Cerebellar cortex (tissue), 1 donor: ENCODE results near the gene VMA21.

Source experiments
- DNase-seq: peaks from one replicate; pipeline ENCODE4 v3.0.0-alpha.2; 2015; ENCODE audit warnings: low spot score

VMA21 gene, protein sequence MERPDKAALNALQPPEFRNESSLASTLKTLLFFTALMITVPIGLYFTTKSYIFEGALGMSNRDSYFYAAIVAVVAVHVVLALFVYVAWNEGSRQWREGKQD

DNA sequence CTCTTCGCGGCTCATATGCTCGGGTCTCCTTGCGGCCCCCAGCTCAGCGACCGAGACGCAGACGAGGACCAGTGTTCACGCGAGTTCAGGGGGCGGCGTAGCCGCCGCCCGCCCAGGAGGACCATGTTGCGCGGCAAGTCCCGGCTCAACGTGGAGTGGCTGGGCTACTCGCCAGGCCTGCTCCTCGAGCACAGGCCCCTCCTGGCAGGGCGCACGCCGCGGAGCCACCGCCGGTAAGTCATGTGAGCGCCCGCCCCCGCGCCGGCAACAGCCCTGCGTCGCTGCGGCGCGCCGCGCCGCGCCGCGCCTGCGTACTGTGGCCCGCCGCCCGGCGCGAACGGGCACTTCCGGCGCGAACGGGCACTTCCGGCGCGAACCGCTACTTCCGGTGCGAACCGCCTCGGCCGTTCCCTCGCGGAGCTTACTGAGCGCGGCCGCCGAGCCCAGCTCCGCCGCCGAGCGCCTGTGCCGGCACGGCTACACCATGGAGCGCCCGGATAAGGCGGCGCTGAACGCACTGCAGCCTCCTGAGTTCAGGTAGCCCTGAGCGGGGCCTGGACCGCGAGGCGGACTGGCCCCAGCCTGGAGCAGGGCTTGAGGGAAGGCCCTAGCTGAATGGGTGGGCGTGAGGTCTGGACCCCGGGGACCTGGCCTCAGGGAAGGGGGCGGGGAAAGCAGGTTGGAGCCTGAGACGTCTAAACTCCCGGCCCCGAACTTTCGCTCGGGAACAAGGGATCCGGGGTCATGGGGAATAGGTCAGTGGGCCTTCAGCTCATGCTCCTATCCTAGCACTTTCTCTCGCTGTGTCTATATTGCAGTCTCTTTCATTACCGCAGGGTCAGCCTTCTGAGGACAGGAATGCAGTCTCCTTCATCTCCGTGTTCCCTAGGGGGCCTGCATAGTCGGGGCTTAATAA lies at the start of gene VMA21:
Gene VMA21, plus strand, starts transcription at position 382 of the 916 bp plus-strand sequence. Its CDS starts 103 bp downstream, at position 485.
- DNase-seq = peak; percentile 72

DNA sequence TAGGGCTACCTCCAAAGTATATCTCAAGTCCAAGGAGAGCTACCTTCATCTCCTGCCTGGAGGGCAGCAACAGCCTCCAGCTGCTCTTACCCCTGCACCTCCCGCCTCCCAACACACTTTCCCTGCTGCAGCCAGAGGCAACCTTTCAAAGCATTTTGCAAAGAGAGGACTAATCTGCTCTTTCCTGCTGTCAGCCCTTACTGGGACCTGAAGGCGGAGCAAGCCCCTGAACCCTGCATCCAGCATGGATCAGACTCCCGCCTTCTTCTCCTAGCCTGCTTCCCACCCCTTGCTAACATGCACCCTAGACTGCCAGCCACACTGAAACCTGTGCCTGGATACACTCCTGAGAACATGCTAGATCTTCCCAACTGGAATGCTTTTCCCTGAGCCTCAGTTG lies 37.7 kb upstream of the VMA21 start:
- no peak for DNase-seq

DNA sequence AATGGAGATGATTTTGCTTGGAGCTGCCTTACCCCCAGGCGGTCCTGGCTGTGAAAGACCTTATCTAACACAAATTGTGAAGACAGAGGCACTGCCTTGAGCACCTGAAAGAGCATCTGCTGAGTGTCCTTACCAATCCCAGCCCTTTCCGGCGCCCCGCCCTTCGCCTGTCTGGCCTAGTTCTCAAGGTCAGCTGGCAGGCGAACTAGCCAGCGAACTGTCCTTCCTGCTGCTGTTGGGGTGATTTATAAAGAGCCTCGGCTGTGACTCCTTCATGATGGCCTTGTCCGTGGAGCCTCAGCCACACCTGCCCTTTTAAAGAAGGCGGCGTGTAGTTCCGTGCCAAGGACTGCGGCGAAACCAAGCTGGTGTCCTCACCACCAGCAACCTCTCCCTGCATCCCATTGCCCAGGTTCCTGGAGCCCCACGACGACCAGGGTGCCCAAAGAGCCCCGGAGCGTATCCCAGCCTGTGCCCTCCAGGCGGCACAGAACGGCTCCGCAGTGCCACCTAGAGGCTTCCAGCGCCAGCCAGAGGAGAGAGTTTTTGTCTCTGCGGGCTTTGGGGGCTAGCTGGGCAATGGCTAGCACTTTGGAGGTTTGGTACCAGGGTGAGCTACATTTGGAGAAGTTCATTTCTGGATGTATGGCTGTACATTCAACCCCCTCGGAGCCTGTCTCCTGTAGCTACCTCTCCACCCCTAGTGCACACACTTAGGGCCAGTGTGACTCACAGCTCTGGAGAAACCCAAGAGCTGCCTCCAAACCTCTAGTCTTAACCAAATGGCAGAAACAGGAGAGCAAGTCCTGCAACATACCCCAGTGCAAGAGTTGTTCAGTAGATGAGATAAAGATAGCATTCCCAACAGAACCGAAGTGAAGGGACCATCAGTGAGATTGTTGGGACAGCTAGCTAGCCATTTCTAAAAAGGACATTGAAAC lies 36.8 kb upstream of the VMA21 start:
- peak; percentile 0 for DNase-seq

DNA sequence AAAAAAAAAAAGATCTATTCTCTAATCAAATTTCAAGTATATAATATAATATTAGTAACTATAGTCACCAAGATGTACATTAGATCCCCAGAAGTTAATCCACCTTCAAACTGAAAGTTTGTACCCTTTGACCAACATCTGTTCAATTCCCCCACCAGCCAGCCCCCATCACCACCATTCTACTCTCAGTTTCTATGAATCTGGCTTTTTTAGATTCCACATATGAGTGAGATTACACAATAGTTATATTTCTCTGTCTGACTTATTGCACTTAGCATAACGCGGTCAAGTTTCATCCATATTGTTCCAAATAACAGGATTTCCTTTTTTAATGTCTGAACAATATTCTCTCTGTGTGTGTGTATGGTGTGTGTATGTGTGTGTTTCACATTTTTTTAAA lies 33.7 kb upstream of the VMA21 start:
- no peak for DNase-seq

DNA sequence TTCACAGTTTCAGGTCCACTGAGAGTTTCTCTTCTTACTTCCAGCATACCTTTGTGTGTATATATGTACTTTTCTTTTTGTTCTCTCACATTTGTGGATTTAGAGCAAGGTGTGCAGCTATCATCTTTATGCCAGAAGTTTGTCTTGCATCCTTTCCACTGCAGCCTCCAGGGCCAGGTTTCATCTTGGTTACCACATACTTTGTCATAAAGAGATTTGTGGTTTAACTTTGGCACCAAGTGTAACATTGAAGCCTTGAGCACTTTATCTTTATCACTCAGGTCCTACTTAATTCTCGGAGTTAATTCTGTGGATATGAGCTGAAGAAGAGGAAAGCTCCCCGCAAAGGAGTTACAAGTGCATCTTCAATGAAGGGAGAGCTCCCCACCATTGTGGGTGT lies 31.4 kb upstream of the VMA21 start:
- DNase-seq = no peak

DNA sequence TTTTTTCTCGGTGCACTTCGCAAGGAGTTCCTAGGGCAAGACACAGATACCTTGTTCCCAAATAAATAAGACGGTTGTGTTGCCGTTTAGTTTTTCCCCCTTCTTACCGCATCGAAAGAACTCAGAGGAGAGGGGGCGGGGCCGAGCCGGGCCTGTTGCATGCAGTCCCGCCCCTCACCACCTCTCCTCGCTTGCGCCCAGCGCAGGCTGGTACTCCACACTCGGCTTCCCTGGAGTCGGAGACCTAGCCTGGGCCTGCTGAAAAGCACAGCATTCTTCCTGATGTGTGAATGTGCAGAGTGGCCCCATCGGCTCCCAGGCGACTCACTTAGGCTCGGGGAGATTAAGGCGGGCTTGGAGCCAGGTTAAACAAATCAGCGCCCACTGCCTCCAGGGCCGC lies 26.1 kb upstream of the VMA21 start:
- DNase-seq = no peak

DNA sequence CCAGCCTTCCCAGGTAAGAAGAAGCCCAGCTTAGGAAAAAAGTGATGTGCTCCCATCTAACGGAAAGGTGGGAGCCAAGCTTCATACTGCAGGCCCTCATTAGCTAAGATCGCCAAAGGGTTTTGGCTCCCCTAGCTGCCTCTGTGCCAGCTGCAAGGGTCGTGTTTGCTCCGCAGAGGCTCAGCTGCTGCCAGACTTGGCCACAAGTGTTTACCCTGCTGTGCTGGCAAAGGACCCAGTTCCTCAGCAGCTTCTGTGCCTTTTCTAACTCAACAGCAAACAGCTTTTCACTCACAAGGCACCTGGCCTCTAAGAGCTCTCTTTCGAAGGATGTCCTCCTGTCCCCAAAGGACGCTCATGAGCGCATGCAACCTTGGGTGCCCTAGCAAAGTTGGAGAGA lies 12.2 kb upstream of the VMA21 start:
- DNase-seq = no peak

DNA sequence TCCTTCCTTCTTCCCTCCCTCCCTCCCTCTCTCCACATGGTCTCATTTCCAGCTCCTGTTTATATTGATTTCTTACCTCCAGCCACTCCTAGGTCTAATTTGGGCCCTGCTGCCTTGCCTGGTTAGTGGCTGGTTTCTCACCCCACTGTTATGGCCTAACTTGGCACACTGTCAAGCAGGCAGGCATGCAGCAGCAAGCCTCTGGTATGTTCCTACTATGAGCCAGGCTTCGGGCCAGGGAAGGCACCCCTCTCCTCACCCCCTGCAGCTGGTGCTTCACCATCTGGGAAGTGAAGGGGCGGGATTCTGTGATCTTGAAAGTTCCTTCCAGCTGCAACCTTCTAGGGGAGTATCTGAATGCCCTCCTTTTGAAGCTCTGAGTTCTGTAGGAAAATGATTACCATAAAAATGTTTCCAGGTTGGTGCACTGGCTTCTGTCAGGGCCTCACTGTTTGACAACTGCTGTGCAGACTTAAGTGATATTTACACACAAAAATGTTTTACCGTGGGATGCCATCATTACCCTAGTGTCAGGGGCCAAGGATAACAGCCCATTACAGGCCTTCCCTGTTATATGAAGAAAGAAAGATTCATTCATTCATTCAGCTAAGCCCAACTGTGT lies 10.1 kb upstream of the VMA21 start:
- DNase-seq = no peak

DNA sequence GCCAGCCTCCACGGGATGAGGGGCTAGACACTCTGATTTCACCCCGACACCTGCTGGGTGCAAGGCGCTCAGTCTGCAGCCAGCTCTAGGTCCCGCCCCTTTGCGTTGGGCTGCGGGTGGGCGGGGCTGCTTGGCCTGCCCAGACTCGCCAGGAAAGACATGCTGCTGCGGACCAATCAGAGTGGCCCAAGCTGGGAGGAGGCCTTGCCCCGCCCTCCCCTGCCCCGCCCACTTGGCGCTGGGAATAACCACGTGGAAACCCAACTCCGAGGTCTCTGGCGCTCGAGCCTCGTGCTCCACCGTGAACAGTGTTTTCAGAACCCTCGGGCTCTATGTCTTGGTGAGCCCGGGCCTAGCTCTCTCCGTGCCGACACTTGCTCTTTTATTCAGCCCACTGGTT lies 5.3 kb upstream of the VMA21 start:
- DNase-seq = no peak

DNA sequence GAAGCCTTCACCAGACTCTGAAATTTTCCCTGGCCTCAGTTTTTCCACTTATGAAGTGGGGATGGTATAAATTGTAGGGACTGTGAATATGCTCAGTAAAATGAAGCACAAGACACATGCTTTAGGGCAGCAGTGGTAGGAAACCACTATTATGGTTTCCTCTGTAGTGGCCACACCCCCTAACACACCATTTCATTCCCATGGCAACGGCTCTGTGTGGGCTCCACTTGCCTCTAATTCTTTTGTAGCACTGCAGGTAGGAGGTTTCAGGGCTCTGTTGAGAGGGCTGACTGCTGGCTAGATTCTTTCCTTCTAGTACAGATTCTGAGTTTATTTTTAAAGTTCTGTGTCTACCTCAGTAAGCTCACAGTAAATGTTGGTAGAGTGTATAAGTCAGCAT lies 3.5 kb upstream of the VMA21 start:
- DNase-seq = no peak

DNA sequence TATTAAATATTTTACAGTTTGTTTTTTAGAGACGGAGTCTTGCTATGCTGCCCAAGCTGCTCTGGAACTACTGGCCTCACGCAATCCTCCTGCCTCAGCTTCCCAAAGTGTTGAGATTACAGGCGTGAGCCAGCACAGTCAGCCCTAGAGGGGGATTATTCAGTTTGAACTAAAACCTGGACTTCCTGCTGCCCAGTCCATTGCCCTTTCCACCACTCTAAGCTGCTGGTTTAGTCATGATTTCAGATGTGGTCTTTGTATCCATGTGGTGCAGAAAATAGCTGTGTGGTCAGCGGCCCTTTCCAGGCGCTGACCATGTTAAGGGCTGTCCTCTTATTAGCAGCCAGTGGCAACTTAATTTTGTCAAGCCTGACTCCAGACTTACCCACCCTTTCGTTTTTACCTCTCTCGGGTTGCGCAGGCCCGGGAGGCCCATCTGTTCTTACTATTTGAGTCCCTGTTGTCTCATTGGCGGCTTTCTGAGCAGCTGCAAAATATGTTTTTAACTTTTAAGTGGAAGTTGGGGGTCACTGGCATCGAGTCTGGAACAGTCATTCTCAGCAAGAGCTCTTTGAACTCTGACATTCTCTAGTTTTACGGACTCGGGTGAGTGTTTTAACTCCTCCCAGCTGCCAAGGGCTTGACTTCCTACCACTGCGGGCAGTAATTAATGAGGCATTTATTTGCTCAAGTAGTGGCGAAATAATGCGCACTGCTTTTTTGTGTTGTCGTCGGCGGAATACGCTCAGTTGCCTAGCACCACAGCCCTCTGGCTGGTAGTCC lies 773 bp upstream of the VMA21 start:
- no peak for DNase-seq

DNA sequence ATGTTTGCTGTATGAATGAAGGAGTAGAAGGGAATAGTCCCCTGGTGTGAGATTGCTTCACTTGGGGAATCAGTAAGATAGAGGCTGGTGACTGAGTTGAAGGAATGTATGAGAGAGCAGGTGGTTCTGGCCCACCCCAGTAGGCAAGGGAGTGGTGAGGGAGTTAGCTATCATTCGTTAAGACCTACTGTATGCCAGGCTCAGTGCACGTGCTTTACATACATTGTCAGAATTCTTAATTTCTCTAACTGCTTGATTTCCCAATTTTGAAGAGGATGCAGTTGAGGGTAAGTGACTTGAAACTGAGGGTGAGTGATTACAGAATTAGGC lies 700 bp downstream of the VMA21 start:
- DNase-seq = no peak

DNA sequence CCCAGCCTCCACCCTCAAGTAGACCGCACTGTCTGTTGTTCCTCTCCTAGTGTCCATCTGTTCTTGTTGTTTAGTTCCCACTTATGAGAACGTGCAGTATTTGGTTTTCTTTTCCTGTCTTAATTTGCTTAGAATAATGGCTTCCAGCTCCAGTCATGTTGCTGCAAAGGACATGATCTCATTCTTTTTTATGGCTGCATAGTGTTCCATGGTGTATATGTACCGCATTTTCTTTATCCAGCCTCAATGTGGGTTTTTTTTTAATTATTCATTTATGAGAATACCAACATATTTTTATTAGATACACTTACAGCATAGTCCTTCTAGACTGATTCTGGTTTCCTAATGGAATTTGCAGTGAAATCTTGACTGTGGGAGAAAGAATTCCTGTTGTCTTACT lies 1.3 kb downstream of the VMA21 start:
- DNase-seq = no peak

DNA sequence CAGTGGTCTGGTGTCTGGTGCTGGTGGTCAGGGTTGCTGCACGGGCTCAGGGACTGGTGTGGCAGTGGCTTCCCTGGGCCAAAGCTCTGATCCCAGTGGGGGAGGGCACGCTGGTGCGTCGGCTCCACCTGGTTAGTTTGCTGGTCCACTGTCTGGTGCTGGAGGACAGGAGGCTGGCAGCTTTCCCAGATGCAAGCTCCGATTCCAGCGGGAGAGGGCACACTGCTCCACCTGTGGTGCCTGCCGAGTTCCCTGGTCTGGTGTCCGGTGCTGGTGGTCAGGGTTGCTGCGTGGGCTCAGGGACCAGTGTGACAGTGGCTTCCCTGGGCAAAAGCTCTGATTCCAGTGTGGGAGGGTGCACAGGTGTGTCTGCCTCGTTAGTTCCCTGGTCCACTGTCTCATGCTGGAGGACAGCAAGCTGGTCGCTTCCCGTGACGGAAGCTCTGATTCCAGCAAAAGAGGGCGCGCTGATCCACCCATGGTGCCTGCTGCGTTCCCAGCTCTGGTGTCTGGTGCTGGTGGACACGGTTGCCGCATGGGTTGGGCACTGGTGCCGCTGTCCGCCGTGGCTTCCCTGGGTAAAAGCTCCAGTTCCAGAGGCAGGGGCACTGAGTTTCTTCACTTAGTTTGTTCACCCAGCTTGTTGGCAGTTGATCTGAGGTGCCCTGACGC lies 5.8 kb downstream of the VMA21 start:
- DNase-seq = peak; percentile 62

DNA sequence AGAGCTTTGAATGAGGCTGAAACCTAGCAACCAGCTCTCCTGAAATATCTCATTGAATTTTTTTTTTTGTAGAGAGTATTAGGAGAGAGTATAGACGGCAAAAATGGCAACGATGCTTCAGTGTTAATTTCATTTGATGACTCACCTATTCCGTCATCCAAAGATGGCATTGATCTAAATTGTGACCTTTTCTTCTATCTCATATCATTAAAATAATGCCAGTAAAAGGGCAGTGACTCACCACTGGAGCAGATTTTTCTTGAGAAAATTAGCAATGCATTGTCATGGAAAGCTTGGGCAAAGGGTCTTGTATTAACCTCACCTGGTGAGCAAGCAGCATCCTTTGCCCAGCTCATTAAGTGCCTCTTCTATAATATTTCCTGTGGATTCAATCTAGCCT lies 19.6 kb downstream of the VMA21 start:
- DNase-seq = no peak

DNA sequence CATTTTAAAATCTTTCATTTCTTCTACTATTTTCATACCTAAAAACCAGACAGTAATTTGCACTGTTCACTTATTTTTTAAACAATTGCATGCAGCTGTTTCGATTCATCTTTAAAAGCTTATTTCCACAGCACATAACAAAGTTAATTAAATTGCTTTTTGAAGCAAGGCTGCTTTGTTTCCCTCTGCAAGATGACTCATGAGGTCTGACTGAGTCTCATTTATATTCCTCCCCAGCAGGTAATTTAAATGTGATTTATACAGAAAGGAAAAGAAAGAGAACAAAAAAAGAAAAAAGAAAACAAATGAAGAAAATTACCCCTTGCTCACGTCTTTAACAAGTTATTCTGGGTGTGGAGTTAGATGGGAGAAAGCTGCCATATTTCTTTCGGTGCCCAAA lies 22.8 kb downstream of the VMA21 start:
- no peak for DNase-seq

DNA sequence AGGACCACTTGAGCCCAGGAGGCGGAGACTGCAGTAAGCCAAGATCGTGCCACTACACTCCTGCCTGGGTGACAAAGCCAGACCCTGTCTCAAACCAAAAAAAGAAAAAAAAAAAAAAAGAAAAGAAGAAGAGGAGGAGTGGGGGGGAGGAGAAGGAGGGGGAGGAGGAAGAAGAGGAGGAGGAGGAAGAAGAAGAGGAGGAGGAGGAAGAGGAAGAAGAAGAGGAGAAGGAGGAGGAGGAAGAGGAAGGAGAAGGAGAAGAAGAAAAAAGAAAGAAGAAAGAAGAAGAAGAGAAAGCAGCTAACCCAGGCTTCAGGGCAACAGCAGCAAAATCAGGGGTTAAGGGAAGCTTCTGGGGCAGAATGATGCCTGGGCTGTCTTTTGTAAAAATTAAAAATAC lies 27.5 kb downstream of the VMA21 start:
- no peak for DNase-seq

DNA sequence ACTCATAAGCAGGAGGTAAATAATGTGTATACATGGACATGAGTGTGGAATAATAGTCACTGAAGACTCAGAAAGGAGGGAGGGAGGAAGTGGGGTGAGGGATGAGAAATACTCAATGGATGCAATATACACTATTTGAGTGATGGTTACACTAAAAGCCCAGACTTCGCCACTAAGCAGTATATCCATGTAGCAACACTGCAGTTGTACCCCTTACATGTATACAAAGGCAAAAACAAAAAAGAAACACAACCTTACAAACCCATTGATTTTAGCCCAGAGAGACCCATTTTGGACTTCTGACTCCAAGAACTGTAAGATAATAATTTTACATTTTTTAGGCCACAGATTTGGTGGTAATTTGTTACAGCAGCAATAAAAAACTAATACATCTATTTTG lies 51.5 kb downstream of the VMA21 start:
- DNase-seq = no peak

DNA sequence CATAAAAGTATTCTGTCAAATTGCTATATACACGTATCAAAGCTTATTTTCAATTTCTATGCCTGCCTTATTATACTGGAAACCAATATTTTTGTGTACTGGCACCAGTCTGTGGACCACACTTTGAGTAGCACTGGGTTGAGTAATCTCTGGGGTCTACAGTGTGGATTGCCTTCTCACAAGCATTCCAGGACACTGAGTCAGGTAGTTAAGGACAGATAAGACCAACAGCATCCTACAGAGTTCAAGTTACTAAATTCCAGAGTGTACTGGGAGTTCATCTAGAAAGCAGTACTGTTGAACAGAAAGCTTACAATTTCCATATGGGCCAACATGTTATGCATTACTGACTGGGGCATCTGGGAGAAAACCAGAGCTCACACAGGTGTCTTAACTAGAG lies 61.8 kb downstream of the VMA21 start:
- DNase-seq = no peak
